A673 (cell line): ENCODE results near the gene STK36.

Source experiments
- CTCF ChIP-seq: fragments of 300-800, 200-600 bp; sonication (generic); conservative IDR thresholded peaks from 2 replicates; pipeline ENCODE4 v1.5.1; 2017; ENCODE audit warnings: low read depth, mild to moderate bottlenecking, antibody characterized with exemption, low read length, moderate library complexity, mixed read lengths
- EZH2 ChIP-seq: fragments of 200-600 bp; sonication (generic); IDR thresholded peaks from 2 replicates; pipeline ENCODE4 v1.6.1; 2017; ENCODE audit warnings: borderline replicate concordance, low read depth, mild to moderate bottlenecking, mixed read lengths, antibody characterized with exemption, low read length; ENCODE audit not compliant: poor library complexity, severe bottlenecking

GRCh38 chr2:218719457-218719856 is 47.6 kb downstream of the STK36 start:
- TF ChIP-seq CTCF (no peak), EZH2 (no peak)
